Sciatic nerve (tissue), 2 donors: ENCODE measurements around the gene TSPEAR. TPM values are rescaled to one million over a fixed set of nuclear protein-coding genes. Genes with fewer than 3 reads are reported as not detected.
"Not testable (repeated sequence)": the region's sequence is repeated elsewhere in the genome, so short reads cannot be mapped to it uniquely, and the experiment has no call there.

ENCODE experiments used
- ATAC-seq: fragments of 200-7000 bp; cut with Tn5 transposase; one replicate; pipeline ENCODE4 v1.9.1; 2020; ENCODE audit warnings: mild to moderate bottlenecking, moderate library complexity
- DNase-seq: peaks from one replicate; pipeline ENCODE4 v3.0.0-alpha.2; 2020; ENCODE audit warnings: low spot score
- intact Hi-C: fragments of 100-400 bp; cut with DNase I; formaldehyde crosslinking; loops from one replicate; pipeline ENCODE4 v1.14.2; 2022
- total RNA-seq: library from RNA; stranded (reverse); fragmentation: NEBNext Ultra II Directional; extraction: Animal tissue kit (Norgen Biotek cat#: 25700); gene quantifications from one replicate; pipeline ENCODE4 v1.2.1, GENCODE V29; 2021
- donor health status: DM: no; HTN: no; CAD: no.
- donor health status: DM: no; HTN: no; CAD: no.

TSPEAR gene
- total RNA-seq, 1 donor from 2014 or later: not detected

DNA sequence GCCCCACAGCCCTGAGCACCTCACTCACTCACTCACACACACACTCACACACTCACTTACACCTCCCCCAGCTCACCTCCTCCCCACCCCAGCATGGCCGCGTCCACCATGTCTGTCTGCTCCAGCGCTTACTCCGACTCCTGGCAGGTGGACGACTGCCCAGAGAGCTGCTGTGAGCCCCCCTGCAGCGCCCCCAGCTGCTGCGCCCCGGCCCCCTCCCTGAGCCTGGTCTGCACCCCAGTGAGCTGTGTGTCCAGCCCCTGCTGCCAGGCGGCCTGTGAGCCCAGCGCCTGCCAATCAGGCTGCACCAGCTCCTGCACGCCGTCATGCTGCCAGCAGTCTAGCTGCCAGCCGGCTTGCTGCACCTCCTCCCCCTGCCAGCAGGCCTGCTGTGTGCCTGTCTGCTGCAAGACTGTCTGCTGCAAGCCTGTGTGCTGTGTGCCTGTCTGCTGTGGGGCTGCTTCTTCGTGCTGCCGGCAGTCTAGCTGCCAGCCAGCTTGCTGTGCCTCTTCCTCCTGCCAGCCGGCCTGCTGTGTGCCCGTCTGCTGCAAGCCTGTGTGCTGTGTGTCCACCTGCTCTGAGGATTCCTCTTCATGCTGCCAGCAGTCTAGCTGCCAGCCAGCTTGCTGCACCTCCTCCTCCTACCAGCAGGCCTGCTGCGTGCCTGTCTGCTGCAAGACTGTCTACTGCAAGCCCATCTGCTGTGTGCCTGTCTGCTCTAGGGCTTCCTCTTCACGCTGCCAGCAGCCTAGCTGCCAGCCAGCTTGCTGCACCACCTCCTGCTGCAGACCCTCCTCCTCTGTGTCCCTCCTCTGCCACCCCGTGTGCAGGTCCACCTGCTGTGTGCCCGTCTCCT is 64.8 kb downstream of the TSPEAR start, which contains the start of gene KRTAP10-11:
KRTAP10-11 (plus strand) TSS at position 49 of the 856 bp plus-strand sequence; CDS start at position 94, 45 bp downstream.
- ATAC-seq, intact Hi-C loops: not testable (repeated sequence)
- peak; percentile 14 for DNase-seq

DNA sequence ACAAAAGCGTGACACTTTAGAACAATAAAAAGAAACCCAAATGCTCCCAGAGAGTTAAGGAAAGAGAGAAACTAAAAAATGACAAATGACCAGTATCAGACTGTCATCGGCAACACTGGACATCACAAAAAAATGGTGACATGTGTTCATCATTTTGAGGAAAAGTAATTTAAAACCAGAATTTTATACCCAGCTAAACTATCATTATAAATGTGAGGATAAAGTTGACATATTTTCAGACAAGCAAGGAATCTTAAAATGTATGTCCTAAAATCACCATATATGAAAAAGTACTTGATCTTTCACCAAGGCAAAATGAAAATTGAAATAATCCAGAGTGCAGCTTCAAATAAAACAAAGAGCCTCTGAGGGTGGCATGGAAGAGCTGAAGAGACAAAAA is 66.5 kb downstream of the TSPEAR start:
- intact Hi-C loops: no loop called here
- DNase-seq: no peak

DNA sequence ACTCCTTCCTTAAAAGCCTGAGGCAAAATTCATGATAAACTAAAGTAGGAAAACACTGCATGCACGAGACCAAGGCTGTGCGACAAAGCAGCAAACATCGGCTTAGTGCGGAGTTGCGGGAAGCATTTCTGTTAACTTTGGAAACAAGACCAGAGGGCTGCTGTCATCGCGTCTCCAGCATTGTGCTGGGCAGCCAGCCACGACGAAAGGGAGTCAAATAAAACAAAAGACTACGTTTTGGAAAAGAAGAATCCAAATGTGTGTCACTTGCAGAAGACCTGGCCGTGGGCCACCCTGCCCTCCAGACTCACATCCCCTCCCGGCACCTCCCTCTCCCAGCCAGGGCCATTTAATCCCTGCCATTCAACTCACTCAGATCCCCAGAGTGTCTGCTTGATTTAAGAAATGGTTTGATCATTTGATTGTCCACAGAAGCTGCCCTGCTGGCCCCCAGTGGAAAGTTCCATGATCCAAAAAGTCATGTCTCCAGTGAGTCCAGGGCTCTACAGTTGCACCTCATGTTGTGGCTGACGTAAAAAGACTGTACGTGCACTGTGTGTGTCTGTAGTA is 67.5 kb downstream of the TSPEAR start:
- no peak for ATAC-seq
- intact Hi-C loops: no loop called here
- peak; percentile 35 for DNase-seq

More for the DNA sequence above, 66.5 kb downstream of the TSPEAR start:
- ATAC-seq: no peak

GRCh38 chr21:44640761-44641160 is 70.6 kb downstream of the TSPEAR start:
- ATAC-seq (no peak), DNase-seq (peak; percentile 15)
- intact Hi-C loops: no loop called here

DNA sequence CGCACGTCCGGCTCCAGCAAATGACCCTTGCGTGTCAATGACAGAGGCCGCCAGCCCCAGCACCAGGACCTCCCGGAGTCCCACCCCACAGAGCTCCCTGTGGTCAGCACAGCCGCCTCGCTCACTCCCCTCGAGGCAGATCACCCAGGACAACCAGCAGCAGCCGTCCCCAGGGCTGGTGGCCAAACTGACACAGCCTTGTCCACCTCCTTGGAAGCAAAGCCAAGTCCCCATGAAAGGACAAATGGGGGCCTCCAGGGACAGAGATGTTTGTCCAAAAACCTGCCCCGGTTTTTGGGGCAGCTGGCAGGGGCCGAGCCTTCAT is 72.1 kb downstream of the TSPEAR start:
- intact Hi-C loops: no loop called here
- DNase-seq (peak; percentile 47), ATAC-seq (no peak)

- intact Hi-C loops, ATAC-seq: not testable (repeated sequence)
- peak; percentile 40 for DNase-seq
Observed at GRCh38 chr21:44638506-44639330, 72.7 kb downstream of the TSPEAR start.

DNA sequence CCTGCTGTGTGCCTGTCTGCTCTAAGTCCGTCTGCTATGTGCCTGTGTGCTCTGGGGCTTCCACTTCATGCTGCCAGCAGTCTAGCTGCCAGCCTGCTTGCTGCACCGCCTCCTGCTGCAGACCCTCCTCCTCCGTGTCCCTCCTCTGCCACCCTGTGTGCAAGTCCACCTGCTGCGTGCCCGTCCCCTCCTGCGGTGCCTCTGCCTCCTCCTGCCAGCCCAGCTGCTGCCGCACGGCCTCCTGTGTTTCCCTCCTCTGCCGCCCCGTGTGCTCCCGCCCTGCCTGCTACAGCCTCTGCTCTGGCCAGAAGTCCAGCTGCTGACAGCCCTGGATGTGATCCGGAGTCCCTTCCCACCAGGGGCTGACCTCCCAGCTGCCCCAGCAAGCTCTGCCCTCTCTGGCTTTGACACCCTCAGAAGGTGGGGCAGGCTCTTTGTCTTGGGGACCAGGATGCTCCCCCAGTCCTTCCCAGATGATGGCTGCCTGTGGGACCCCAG is 73.5 kb downstream of the TSPEAR start:
- DNase-seq: peak; percentile 35
- ATAC-seq, intact Hi-C loops: not testable (repeated sequence)

DNA sequence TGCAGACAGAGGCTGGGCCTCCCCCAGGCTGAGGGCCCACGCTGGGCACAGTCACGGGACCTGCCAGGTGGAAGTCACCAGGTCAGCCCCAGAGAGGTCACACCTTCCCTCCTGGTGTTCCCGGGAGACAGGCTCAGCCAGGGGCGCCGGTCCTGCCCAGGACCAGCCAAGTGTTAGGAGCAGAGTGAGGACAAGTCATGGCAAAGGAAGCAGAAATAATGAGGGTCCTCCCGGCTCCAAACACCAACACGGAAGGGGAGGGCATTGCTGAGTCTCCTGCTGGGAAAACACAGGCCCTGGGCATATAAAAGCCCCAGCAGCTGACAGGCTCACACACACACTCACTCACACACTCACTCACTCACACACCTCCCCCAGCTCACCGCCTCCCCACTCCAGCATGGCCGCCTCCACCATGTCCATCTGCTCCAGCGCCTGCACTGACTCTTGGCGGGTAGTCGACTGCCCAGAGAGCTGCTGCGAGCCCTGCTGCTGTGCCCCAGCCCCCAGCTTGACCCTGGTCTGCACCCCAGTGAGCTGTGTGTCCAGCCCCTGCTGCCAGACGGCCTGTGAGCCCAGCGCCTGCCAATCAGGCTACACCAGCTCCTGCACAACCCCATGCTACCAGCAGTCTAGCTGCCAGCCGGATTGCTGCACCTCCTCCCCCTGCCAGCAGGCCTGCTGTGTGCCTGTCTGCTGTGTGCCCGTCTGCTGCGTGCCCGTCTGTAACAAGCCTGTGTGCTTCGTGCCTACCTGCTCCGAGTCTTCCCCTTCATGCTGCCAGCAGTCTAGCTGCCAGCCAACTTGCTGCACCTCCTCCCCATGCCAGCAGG is 74.1 kb downstream of the TSPEAR start, which contains the start of gene KRTAP10-10:
KRTAP10-10 (plus strand) TSS at position 339 of the 833 bp plus-strand sequence; CDS start at position 401, 62 bp downstream.
- intact Hi-C loops: no loop called here
- peak; percentile 26 for DNase-seq
- no peak for ATAC-seq

DNA sequence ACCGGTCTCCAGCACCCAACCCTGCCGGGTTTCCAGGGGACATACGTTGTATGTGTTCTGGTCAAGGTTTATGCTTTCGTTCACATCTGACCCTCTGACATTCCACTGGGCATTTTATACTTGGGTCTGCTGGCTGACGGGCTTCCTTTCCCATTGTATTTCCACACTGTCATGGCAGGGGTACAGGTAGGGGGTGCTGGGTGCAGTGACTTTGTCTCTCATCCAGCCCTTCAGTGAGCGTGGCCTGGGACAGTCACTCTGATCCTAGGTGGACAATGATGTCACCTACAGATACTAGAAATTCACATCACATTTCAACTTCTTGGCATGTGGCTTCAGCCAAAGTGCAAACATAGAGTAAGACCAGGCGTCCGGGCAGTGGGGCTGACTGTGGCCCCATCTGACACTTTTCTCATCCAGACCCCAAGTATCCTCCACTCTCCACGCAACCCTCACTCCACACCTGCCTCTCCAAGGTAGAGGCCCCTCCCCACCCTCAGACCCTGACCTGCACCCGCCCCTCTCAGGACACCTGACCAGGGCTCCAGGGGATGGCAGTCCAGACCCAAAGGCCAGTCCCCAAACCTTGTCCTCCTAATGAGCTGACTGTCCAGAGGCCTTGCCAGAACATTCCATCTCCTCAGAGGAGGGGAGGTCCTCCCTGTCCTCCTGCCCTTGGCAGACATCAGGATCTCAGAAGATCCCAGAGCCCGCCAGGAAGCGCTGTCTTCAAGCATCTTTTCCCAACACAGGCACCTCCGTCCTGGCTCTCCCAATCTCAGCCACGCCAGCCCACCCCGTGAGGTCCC is 75.0 kb downstream of the TSPEAR start:
- intact Hi-C loops: no loop called here
- DNase-seq: peak; percentile 49
- no peak for ATAC-seq

GRCh38 chr21:44632067-44632466 is 79.3 kb downstream of the TSPEAR start:
- ATAC-seq (no peak), DNase-seq (no peak)
- intact Hi-C loops: no loop called here

- intact Hi-C loops: no loop called here
- ATAC-seq: no peak
- no peak for DNase-seq
Observed at GRCh38 chr21:44630440-44630839, 80.9 kb downstream of the TSPEAR start.

- intact Hi-C loops: no loop called here
Observed at GRCh38 chr21:44628707-44629391, 82.5 kb downstream of the TSPEAR start.

GRCh38 chr21:44627831-44628233 is 83.5 kb downstream of the TSPEAR start:
- intact Hi-C loops, DNase-seq, ATAC-seq: not testable (repeated sequence)

More at GRCh38 chr21:44628707-44629391, 82.5 kb downstream of the TSPEAR start:
- ATAC-seq (no peak), DNase-seq (no peak)

GRCh38 chr21:44627181-44627822 is 84.1 kb downstream of the TSPEAR start:
- not testable (repeated sequence) for ATAC-seq

GRCh38 chr21:44626673-44627143 is 84.7 kb downstream of the TSPEAR start, which contains the start of gene KRTAP10-9:
Gene KRTAP10-9 (plus strand): TSS chr21:44627093. CDS start chr21:44627172, 79 bp downstream.
- DNase-seq: no peak
- intact Hi-C loops: no loop called here
- ATAC-seq: no peak

More at GRCh38 chr21:44627181-44627822, 84.1 kb downstream of the TSPEAR start:
- DNase-seq, intact Hi-C loops: not testable (repeated sequence)

- intact Hi-C loops: no loop called here
- ATAC-seq: no peak
- DNase-seq: no peak
Observed at GRCh38 chr21:44626262-44626661, 85.1 kb downstream of the TSPEAR start.
